ENCODE data around the gene ANXA4.

GRCh38 chr2:69715964-69716363 is 26.0 kb upstream of the ANXA4 start:
- TF ChIP-seq CTCF (IDR thresholded peaks at IDR 0.05; ENCODE audit: low read length) (no peak), EZH2 (IDR thresholded peaks at IDR 0.05; ENCODE audit: borderline replicate concordance, low read length) (no peak)

All from OCI-LY1 (cell line).